WI38 (cell line): Measurements from ENCODE around the gene ENO2.
"Not testable (repeated sequence)": the region's sequence is repeated elsewhere in the genome, so short reads cannot be mapped to it uniquely, and the experiment has no call there.

Experiments
- H3K4me3 ChIP-seq: 2 replicates; pipeline ENCODE4 v1.5.1; 2011; ENCODE audit warnings: low read depth, mild to moderate bottlenecking, control low read depth, low read length
- TF ChIP-seq, protein P1 (sequence below): IDR thresholded peaks from 2 replicates; pipeline ENCODE4 v1.5.1; 2012; ENCODE audit warnings: low read depth, mild to moderate bottlenecking, control low read depth, low read length

Gene ENO2

GRCh38 chr12:6914246-6914946, at the start of gene ENO2:
ENO2 (plus strand) TSS chr12:6914580; CDS start chr12:6915833, 1,253 bp downstream.
- TF ChIP-seq, protein P1, sequence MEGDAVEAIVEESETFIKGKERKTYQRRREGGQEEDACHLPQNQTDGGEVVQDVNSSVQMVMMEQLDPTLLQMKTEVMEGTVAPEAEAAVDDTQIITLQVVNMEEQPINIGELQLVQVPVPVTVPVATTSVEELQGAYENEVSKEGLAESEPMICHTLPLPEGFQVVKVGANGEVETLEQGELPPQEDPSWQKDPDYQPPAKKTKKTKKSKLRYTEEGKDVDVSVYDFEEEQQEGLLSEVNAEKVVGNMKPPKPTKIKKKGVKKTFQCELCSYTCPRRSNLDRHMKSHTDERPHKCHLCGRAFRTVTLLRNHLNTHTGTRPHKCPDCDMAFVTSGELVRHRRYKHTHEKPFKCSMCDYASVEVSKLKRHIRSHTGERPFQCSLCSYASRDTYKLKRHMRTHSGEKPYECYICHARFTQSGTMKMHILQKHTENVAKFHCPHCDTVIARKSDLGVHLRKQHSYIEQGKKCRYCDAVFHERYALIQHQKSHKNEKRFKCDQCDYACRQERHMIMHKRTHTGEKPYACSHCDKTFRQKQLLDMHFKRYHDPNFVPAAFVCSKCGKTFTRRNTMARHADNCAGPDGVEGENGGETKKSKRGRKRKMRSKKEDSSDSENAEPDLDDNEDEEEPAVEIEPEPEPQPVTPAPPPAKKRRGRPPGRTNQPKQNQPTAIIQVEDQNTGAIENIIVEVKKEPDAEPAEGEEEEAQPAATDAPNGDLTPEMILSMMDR, result no peak
- H3K4me3 ChIP-seq, result peak within 1 kb of the TSS; percentile 78

- not testable (repeated sequence) for H3K4me3 ChIP-seq
Observed at GRCh38 chr12:6865307-6865706, 49.1 kb upstream of the ENO2 start.

- H3K4me3 ChIP-seq, result no peak overlapping the region
- TF ChIP-seq, protein P1, result no peak
Observed at GRCh38 chr12:6866163-6866919, 48.0 kb upstream of the ENO2 start.

DNA sequence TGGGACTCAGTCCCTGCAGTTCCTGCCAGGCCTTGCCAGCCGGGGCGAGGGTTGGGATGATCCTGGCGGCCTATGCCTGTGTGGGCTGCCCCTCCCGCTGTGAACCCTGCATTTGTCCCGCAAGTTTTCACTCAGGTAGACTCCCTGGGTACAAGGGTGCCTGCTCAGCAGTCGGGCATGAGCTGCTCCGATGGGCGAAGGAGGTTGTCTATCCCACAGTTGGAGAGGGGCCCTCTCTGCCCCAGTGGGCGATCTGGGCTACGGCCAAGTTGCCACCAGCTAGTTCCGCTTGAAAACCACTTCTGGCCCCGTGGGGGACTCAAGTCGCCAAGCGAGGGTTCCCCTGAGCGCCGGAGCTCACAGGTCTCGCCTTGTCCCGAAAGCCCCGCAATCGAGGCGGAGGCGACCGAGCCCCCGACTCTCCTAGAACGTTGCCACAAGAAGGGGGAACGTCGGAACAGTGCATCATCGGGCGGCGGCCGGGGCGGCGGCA, 47.4 kb upstream of the ENO2 start:
- H3K4me3 ChIP-seq, result peak overlapping the region; percentile 51
- TF ChIP-seq, protein P1, result no peak

GRCh38 chr12:6867413-6868210, 46.8 kb upstream of the ENO2 start, which contains the start of gene TPI1:
TPI1 (plus strand) TSS chr12:6867531; CDS start chr12:6867567, 36 bp downstream.
- H3K4me3 ChIP-seq, result peak within 1 kb of the TSS; percentile 80
- TF ChIP-seq, protein P1, result no peak

DNA sequence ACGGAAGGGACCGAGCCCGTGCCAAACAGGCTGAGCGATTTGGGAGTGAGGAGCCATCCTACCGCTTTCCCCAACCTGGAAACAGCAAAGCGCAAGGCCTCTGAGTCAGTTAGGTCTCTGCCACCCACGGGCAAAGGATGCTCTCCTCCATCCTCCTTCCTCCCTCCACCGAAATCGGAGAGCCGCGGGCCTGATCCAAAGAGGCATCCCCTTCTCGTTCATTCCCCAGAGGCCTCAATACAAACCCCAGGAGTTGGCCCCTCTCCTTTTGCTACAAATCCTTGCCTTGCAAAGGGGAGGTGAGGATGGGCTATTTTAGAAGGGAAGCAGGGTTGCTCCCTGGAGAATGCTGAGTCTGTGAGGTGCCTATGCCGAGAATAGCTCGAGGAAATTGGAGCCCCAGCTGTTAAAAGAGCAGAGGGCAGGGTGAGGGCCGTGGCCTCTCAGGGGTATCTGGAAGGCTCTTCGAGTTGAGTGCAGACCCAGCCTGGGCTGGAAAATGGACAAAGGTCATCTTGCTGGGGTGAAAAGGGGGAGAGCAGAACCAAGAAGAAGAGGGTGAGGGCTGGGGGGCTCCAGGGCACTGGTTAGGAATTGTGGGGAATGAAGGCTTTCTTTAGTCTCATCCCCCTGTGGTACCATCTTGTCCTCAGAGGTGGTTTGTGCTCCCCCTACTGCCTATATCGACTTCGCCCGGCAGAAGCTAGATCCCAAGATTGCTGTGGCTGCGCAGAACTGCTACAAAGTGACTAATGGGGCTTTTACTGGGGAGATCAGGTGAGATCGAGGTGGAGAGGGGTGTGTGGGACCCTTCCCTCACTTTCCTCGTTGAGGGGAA, 46.0 kb upstream of the ENO2 start:
- TF ChIP-seq, protein P1, result no peak
- peak overlapping the region; percentile 80 for H3K4me3 ChIP-seq
